SW 1271 (cell line): ENCODE measurements around the gene ANAPC2.
A peak's percentile ranks its signal among the peaks of the same experiment; 100 is the strongest.

Source experiments
- DNase-seq, 2 experiments: peaks; one replicate each; lab custom pipeline; 2025; lab: John Stamatoyannopoulos, UW

The ANAPC2 gene

GRCh38 chr9:137227054-137227852, 38.9 kb upstream of the ANAPC2 start, which contains the start of gene RNF224:
Gene RNF224 (plus strand): TSS chr9:137227502. CDS start chr9:137228336, 834 bp downstream.
- DNase-seq: peak in 1 of 2 experiments; percentile 72

- DNase-seq: peak in 1 of 2 experiments; percentile 27
Observed at GRCh38 chr9:137226338-137227053, 38.1 kb upstream of the ANAPC2 start.

- DNase-seq: no peak
Observed at GRCh38 chr9:137225699-137226331, 37.5 kb upstream of the ANAPC2 start.

- no peak for DNase-seq
Observed at GRCh38 chr9:137224830-137225694, 36.7 kb upstream of the ANAPC2 start, which contains the start of gene CYSRT1. Gene CYSRT1 (plus strand): TSS chr9:137225174. CDS start chr9:137225622, 448 bp downstream.

GRCh38 chr9:137223078-137223970, 35.0 kb upstream of the ANAPC2 start:
- DNase-seq: peak; percentile 95 to 97

GRCh38 chr9:137222190-137223077, 34.1 kb upstream of the ANAPC2 start, which contains the start of gene RNF208:
Gene RNF208 (minus strand): TSS chr9:137222240. CDS start chr9:137221212, 1,028 bp downstream.
- no peak for DNase-seq

GRCh38 chr9:137221506-137222111, 33.2 kb upstream of the ANAPC2 start:
- DNase-seq: no peak

GRCh38 chr9:137221095-137221505, 32.7 kb upstream of the ANAPC2 start:
- DNase-seq: no peak

GRCh38 chr9:137220317-137221094, 32.1 kb upstream of the ANAPC2 start:
- DNase-seq: no peak

GRCh38 chr9:137219757-137220316, 31.5 kb upstream of the ANAPC2 start:
- DNase-seq: no peak

GRCh38 chr9:137218754-137219271, 30.5 kb upstream of the ANAPC2 start:
- peak; percentile 59 to 82 for DNase-seq

GRCh38 chr9:137218212-137218753, 29.9 kb upstream of the ANAPC2 start:
- no peak for DNase-seq

- DNase-seq: peak; percentile 85 to 89
Observed at GRCh38 chr9:137217276-137218211, 29.2 kb upstream of the ANAPC2 start.

- DNase-seq: no peak
Observed at GRCh38 chr9:137216188-137216965, 28.0 kb upstream of the ANAPC2 start.
